ENCODE measurements around the gene TGFBR2. TPM values are rescaled to one million over a fixed set of nuclear protein-coding genes. Genes with fewer than 3 reads are reported as not detected.

TGFBR2 gene
- total RNA-seq, 1 experiment from 2014 or later, result 132 TPM

- DNase-seq (ENCODE audit: low read depth), result no peak
Observed at GRCh38 chr3:30719536-30719935, 113.1 kb downstream of the TGFBR2 start.

GRCh38 chr3:30720586-30721313, 114.3 kb downstream of the TGFBR2 start:
- DNase-seq (ENCODE audit: low read depth), result peak; percentile 68

GRCh38 chr3:30721314-30721634, 114.9 kb downstream of the TGFBR2 start:
- no peak for DNase-seq (ENCODE audit: low read depth)

GRCh38 chr3:30723211-30723610, 116.8 kb downstream of the TGFBR2 start:
- no peak for DNase-seq (ENCODE audit: low read depth)

GRCh38 chr3:30724863-30725262, 118.5 kb downstream of the TGFBR2 start:
- no peak for DNase-seq (ENCODE audit: low read depth)

GRCh38 chr3:30728143-30728542, 121.7 kb downstream of the TGFBR2 start:
- DNase-seq (ENCODE audit: low read depth), result no peak

GRCh38 chr3:30729512-30729911, 123.1 kb downstream of the TGFBR2 start:
- no peak for DNase-seq (ENCODE audit: low read depth)

GRCh38 chr3:30729936-30730335, 123.5 kb downstream of the TGFBR2 start:
- DNase-seq (ENCODE audit: low read depth), result no peak

GRCh38 chr3:30730967-30731366, 124.6 kb downstream of the TGFBR2 start:
- no peak for DNase-seq (ENCODE audit: low read depth)

GRCh38 chr3:30733209-30733608, 126.8 kb downstream of the TGFBR2 start:
- no peak for DNase-seq (ENCODE audit: low read depth)

- no peak for DNase-seq (ENCODE audit: low read depth)
Observed at GRCh38 chr3:30733696-30734095, 127.3 kb downstream of the TGFBR2 start.

GRCh38 chr3:30737743-30738499, 131.5 kb downstream of the TGFBR2 start:
- DNase-seq (ENCODE audit: low read depth), result no peak

- DNase-seq (ENCODE audit: low read depth), result no peak
Observed at GRCh38 chr3:30738605-30739004, 132.2 kb downstream of the TGFBR2 start.

GRCh38 chr3:30741889-30742288, 135.5 kb downstream of the TGFBR2 start:
- no peak for DNase-seq (ENCODE audit: low read depth)

- DNase-seq (ENCODE audit: low read depth), result no peak
Observed at GRCh38 chr3:30742796-30743619, 136.6 kb downstream of the TGFBR2 start.

Measured in RPMI7951 (cell line).